K562 (cell line): ENCODE results near the gene DNAJB1. TPM values are rescaled to one million over a fixed set of nuclear protein-coding genes. Genes with fewer than 3 reads are reported as not detected.

Source experiments
- BCOR ChIP-seq: fragments of 450-650 bp; IDR thresholded peaks from 2 replicates; pipeline ENCODE4 v1.6.1; 2016
- CBFA2T3 ChIP-seq: fragments of 450-650 bp; IDR thresholded peaks from 2 replicates; pipeline ENCODE4 v1.6.1; 2017
- KDM2B ChIP-seq: fragments of 250-450 bp; sonication (Bioruptor Pico); IDR thresholded peaks from 2 replicates; pipeline ENCODE4 v1.8.0; 2021; ENCODE audit warnings: mild to moderate bottlenecking, moderate library complexity
- MAZ ChIP-seq, 2 experiments: fragments of 450-650 bp in 1 of 2; sonication (generic) in 1 of 2; formaldehyde crosslinking; IDR thresholded peaks in 1 of 2; conservative IDR thresholded peaks in 1 of 2; 2 replicates each; pipeline versions ENCODE4 v1.4.0 to v1.5.0; 2020; ENCODE audit warnings: mild to moderate bottlenecking in 1 of 2, missing genetic modification reagents in 1 of 2
- MCM3 ChIP-seq: fragments of 450-650 bp; IDR thresholded peaks from 2 replicates; pipeline ENCODE4 v1.6.1; 2016
- NCOR1 ChIP-seq: fragments of 450-650 bp; IDR thresholded peaks from 2 replicates; pipeline ENCODE4 v1.6.1; 2016; ENCODE audit warnings: mild to moderate bottlenecking, moderate library complexity
- NR2C1 ChIP-seq, 2 experiments: fragments of 450-650 bp; IDR thresholded peaks; 2 replicates each; pipeline ENCODE4 v1.6.1; 2017; ENCODE audit warnings: mild to moderate bottlenecking in 2 of 2, antibody characterized with exemption in 1 of 2, inconsistent platforms in 1 of 2, missing compliant biosample characterization in 1 of 2, missing genetic modification characterization in 1 of 2
- PRPF4 ChIP-seq: fragments of 200-400 bp; formaldehyde crosslinking; IDR thresholded peaks from one replicate; pipeline ENCODE4 v1.6.1; 2017; ENCODE audit warnings: low read length, low read depth, mild to moderate bottlenecking; ENCODE audit not compliant: insufficient read depth, poor library complexity, severe bottlenecking
- SREBF2 ChIP-seq: sonication (generic); formaldehyde crosslinking; IDR thresholded peaks from 2 replicates; pipeline ENCODE4 v1.4.0; 2020; ENCODE audit warnings: mild to moderate bottlenecking, missing genetic modification reagents
- TCF15 ChIP-seq: fragments of 250-450 bp; sonication (Bioruptor Pico); IDR thresholded peaks from 2 replicates; pipeline ENCODE4 v1.8.0; 2022; ENCODE audit warnings: moderate library complexity, mild to moderate bottlenecking, inconsistent platforms
- THAP7 ChIP-seq: fragments of 250-450 bp; sonication (Bioruptor Pico); IDR thresholded peaks from 2 replicates; pipeline ENCODE4 v1.5.0; 2021
- USF2 ChIP-seq: sonication (generic); formaldehyde crosslinking; IDR thresholded peaks from 2 replicates; pipeline ENCODE4 v1.5.0; 2020; ENCODE audit warnings: missing genetic modification reagents
- ZBTB1 ChIP-seq: sonication (generic); formaldehyde crosslinking; IDR thresholded peaks from 2 replicates; pipeline ENCODE4 v1.8.1; 2023; ENCODE audit warnings: missing genetic modification reagents, low read depth, mild to moderate bottlenecking, borderline replicate concordance
- ZBTB5 ChIP-seq: fragments of 450-650 bp; IDR thresholded peaks from 2 replicates; pipeline ENCODE4 v1.6.1; 2017; ENCODE audit warnings: antibody characterized with exemption
- ZNF197 ChIP-seq: fragments of 200-800 bp; sonication (Bioruptor generic); IDR thresholded peaks from 2 replicates; pipeline ENCODE4 v1.6.1; 2016; ENCODE audit warnings: low read depth, missing genetic modification characterization, missing compliant biosample characterization
- ZNF518B ChIP-seq: fragments of 250-450 bp; sonication (Bioruptor Pico); IDR thresholded peaks from 2 replicates; pipeline ENCODE4 v1.5.0; 2021; ENCODE audit warnings: mild to moderate bottlenecking, moderate library complexity
- polyA plus RNA-seq, 8 experiments: library from polyadenylated mRNA; depleted of rRNA in 4 of 8; stranded (reverse) in 5 of 8; unstranded in 3 of 8; fragments of >200 nt; fragmentation: Nextera tagmentation in 2 of 8; fragmentation: Illumina TruSeq in 1 of 8; extraction: Ambion mirVana in 2 of 8; extraction: Trizol in 1 of 8; gene quantifications; 2 replicates each; pipeline versions ENCODE4 v1.2.1 to v1.2.3, GENCODE V29; 2011 to 2014; ENCODE audit warnings: inconsistent platforms in 1 of 8, missing spikeins in 1 of 8
- total RNA-seq, 7 experiments: library from RNA; depleted of rRNA in 6 of 7; stranded (reverse); fragments of >200 nt in 6 of 7; fragmentation: Illumina TruSeq in 2 of 7; extraction: Trizol in 2 of 7; gene quantifications; 2 replicates each; pipeline versions ENCODE4 v1.2.1 to v1.2.3, GENCODE V29; 2011 to 2021; ENCODE audit warnings: low replicate concordance in 1 of 7
- TF ChIP-seq, protein P1 (sequence below): fragments of 450-650 bp; formaldehyde crosslinking; IDR thresholded peaks from 2 replicates; pipeline ENCODE4 v1.4.0; 2020; ENCODE audit warnings: mild to moderate bottlenecking, mixed read lengths

Gene DNAJB1
- total and polyA plus RNA-seq, 9 of the 15 experiments (the other 6 are each of a cell fraction or from before 2014, with no cell fraction given): 13.2 to 113 (median 62.1) TPM

GRCh38 chr19:14517840-14518505 lies at the start of gene DNAJB1 (continued):
- TF ChIP-seq MAZ (CRISPR knock-in tag; conservative IDR thresholded peaks at IDR 0.05 in 1 of 2, IDR thresholded peaks at IDR 0.05 in 1 of 2) (peak; percentile 73 to 90), CBFA2T3 (no peak), ZNF197 (CRISPR knock-in tag) (no peak), TCF15 (no peak), ZNF518B (CRISPR knock-in tag) (no peak), NR2C1 (IDR thresholded peaks at IDR 0.05) (no peak), NR2C1 (tag; IDR thresholded peaks at IDR 0.05) (no peak), ZBTB5 (0 out of 2 replicates have a peak, but pooled peaks have one; percentile 42), ZBTB1 (CRISPR knock-in tag) (peak; percentile 76; the same call in 1 of the 2 replicates), NCOR1 (0 out of 2 replicates have a peak, but pooled peaks have one; percentile 33), USF2 (CRISPR knock-in tag) (no peak; the same call in 1 of the 2 replicates), KDM2B (CRISPR knock-in tag) (0 out of 2 replicates have a peak, but pooled peaks have one; percentile 22), BCOR (peak; percentile 92), MCM3 (no peak), PRPF4 (peak; percentile 82), THAP7 (CRISPR knock-in tag) (peak; percentile 85), SREBF2 (CRISPR knock-in tag) (no peak)
- TF ChIP-seq, protein P1, sequence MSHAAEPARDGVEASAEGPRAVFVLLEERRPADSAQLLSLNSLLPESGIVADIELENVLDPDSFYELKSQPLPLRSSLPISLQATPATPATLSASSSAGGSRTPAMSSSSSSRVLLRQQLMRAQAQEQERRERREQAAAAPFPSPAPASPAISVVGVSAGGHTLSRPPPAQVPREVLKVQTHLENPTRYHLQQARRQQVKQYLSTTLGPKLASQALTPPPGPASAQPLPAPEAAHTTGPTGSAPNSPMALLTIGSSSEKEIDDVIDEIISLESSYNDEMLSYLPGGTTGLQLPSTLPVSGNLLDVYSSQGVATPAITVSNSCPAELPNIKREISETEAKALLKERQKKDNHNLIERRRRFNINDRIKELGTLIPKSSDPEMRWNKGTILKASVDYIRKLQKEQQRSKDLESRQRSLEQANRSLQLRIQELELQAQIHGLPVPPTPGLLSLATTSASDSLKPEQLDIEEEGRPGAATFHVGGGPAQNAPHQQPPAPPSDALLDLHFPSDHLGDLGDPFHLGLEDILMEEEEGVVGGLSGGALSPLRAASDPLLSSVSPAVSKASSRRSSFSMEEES (CRISPR knock-in tag): no peak
